Activated naive CD4-positive, alpha-beta T cell treated with anti-CD3 and anti-CD28 coated beads, Interleukin-2, amount 50 U/mL, for 16 hours (primary cell): ENCODE measurements around the gene UQCR11.

Experiments
- DNase-seq: peaks from one replicate; pipeline ENCODE4 v3.0.0-alpha.2; 2020

UQCR11 gene

DNA sequence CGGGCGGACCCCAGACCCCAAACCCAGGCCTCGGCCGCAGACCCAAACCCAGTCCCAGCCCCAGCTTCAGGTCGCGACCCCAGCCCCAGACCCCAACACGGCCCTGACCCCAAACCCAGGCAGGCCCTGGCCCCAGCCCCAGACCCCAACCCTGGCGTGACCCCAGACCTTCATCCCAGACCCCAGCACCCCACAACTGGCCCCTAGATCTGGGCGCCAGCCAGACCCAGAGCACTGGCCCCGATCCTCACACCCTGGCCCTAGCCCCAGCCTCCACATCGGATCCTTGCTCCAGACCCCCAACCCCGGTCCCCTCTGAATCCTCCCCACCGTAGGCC, 20.1 kb downstream of the UQCR11 start:
- no peak for DNase-seq

DNA sequence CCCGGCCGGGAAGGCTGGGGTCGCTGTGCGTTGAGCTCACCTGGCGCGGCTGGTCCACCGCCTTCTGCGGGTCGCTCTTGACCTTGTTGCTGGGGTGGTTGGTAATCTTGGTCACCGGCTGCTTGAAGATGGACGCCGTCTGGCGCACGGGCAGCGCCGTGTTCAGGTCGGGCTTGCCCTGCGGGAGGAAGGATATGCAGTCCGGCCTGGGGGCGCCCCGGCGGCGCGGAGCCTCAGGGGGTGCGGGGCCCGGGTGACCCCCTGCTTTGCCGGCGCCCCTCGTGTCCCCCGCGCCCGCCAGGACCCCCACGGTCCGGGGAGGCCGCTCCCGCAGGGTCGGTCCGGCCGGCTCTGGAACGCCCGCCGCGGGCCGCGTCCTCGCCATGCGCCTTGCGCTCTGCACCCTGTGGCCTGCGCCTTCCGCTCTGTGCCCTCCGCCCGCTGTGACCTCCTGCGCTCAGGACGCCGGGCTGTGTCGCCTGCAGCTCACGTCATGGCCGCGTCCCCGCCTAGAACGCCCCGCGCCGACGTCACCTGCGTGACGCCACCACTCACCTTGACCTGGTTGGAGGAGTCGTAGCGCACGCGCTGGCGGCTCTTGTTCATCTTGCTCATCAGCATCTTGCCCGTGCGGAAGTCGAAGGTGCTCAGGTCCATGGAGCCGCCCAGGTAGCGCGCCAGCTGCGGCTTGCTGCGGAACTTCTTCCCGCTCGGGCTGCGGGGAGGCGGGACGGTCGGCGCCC, 20.6 kb downstream of the UQCR11 start:
- DNase-seq, result no peak

DNA sequence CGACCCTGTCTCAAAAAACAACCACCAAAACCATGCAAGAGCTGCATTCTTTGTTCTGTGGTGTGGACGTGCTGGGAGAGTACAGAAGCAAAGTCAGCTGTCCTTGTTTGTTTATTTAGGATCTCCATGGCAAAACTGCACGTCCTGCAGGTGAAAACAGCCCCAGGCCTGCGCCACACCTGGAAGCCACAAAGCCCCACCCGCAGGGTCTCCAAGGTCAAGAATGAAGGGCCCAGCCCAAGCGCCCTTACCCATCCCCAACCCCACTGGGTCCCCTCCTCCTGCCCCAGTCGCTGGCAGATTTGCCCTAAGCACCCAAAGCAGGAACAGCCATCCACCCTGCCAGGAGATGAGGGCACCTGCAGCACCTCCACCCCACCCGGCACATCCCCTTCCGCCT, 23.1 kb downstream of the UQCR11 start:
- DNase-seq, result no peak

DNA sequence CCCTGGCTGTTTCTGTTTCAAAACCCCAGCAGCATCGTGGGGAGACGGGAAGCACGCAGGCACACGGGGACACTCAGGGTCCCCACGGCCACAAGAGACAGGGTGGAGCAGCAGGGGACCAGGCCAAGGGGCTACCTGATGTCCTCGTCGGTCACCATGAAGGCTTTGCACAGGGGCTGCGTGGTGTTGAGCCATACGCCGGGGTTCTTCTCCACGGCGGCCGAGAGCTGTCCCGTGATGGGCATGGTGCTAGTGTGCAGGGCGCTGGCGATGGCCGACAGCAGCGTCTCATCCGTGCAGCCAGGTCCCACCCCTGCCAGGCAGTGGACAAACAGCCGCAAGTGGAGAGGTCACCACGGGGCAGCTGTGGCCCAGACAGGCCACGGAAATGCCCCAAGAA, 24.3 kb downstream of the UQCR11 start:
- no peak for DNase-seq

DNA sequence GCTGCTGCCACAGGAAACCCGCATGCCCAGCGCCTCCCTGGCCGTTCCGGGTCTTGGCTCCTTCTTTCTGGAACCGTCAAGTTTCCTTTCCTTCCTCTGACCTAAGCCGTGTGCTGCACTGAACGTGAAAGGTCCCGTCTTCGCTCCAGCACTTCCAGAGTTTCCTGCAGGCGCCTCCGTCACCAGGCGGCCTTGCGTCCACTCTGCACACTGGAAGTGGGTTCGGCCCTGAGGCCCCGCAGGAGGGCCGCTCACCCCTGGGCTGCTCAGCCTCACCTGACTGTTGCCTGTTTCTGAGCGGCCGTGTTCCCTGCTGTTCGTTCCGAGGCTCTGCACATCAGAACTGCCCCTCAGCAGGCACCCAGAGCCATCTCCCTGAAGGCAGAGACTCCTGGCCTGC, 24.9 kb downstream of the UQCR11 start:
- DNase-seq, result no peak

DNA sequence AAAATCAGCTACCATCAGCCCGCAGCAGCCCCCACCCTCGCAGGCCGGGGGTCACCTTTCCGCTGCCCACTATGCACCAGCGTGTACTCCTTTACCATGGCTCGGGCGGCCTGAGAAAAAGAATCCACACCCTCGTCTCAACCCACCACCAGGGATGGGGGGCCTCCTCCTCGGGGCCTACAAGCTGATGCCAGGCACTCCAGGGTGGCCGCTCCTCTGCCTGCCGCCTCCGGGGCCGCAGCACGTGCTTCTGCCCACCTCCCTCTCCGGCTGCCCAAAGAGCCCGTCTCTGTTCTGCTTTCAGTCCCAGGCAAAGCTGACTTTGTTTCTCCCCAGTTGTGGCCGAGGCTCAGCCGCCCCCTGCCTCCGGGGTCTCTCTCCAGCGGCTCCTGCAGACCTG, 26.0 kb downstream of the UQCR11 start:
- DNase-seq, result no peak

DNA sequence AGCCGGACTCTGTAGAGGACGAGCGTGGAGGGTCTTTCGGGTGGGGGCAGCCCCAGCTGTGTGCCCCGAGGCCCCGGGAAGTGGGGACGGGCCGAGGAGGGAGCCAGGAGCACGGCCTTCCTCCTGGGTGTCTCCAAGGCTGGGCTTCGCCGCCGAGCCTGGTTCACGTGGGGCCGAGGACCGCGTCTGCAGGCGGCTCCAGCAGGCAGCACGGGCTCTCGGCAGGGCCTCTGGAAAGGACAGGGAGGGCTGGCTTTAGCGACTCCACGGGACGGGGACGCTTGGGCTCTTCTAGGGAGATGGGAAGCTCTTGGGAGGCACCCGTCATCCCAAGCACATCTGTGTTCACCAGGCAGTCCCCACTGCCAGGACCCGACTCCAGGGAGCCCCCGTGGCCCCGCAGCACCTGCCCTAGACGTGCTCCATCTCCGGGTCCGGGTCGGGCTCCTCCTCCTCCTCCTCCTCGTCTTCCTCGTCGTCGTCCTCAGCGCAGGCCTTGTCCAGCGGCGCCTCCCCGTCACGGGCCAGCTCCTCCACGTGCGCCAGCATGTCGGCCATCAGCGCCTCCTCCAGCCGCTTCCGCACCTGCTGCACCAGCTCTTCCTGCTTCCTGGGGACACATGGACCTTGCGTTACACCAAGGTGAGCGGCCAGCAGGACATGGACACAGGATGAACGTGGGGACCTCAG, 27.2 kb downstream of the UQCR11 start:
- no peak for DNase-seq

DNA sequence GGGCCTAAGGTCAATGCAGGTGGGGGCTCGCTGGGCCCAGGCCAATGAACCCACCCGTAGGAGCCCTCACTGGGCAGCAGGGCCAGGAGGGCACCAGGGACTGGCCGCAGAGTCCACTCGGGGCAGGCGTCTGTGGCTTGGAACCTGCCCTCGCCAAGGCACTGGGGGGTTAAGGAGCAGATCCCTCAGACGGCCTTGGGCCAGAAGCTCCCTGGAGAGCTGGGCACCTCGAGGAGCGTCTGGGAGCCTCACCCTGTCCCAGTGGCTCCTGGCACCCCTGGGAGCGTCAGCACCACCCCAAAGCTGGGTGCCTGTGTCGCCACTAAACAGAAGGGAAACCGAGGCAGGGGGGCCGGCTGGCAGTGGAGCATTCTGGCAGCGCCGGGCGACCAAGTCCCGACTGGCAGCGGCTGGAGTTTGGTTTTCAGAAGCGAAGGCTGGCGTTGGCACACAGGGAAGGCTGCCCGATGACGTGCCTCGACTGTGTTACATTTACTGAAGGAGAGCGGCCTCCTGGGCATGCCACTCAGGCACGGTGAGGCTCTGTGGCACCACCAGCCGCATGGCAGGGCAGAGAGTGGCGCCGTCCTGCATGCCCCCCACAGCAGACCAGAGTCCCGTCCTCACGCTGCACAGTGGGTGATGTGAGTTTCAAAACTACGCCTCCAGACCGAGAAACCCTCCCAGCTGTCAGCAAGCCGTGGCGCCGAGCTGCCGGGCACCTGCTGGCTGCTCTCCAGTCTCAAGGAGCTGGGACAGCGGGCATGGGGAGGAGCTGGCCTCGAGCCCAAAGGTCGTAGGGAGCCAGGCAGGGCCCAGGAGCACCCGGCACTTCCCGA, 28.0 kb downstream of the UQCR11 start:
- DNase-seq, result no peak

DNA sequence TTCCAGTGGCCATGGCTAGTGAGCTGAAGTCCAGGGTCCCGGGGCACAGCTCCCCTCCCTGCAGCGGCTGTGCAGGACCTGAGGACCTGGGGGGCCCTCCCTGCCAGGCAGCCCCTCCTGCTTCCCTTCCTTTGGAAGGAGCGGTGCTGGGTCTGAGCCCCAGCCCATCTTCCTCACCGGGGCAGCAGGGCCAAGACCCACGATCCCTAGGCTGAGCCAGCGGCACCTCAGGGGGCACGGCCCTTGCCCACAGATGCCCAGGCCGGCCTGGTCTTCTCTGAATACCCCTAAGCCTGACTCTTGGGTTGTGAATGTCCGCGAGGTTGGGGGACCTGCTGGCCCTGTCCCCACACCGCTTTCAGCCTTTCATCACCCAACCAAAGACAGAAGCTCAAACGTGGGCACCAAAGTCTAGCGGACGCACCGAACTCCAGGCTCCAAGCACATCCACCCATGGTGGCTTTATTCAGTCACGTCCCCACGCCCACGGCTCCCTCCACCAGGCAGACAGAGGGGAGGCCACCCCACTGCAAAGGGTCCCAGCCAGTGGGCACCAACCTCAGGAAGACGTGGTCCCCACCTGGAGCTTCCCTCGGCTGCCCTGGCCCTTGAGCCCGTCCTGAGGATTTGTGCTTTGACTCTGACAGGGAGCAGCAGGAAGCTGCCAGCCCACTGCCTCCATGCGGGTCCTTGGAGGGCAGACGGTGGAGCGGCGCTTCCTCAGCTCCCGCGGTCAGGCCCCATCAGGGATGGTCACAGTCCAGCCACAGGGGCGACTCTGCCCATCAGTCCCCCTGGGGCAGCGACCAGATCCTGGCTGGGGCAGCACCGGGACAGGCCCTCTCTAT, 28.8 kb downstream of the UQCR11 start:
- DNase-seq, result no peak

DNA sequence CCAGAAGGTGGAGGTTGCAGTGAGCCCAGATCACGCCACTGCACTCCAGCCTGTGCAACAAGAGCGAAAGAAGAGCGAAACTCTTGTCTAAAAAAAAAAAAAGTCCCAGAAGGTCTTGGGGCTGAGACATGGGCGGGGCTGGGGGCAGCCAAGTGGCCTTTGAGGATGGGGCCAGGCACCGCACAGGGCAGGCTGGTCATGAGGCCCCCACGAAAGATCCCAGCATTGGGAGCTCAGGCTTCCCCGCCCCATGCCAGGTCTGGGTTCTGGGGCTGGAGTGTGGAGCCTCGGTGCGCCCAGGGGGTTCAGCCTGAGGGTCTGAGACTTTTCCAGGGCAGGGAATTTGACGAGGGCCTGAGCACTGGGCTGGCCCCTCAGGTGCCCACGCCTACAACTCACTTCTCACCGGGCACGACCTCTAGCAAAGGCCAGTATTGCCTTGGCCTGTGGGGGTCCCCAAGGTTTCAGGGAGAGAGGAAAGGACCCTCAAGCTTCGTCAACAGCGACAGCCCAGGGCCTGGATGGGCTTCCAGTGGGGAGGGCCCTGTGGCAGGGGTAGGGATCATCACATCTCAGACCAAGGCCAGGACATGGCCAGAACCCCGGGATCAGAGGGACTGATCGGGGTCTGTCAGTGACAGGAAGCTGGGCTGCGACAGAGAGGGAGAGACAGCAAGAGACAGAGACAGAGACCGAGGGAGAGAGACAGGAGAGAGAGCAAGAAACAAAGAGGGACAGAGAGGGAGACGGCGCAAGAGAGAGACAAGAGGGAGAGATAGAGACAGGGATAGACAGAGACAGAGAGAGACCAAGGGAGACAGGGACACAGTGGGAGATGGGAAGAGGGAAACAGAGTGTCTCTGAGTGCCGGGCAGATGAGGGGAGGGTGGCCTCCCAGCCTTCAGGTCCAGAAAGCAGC, 29.7 kb downstream of the UQCR11 start:
- DNase-seq, result no peak

DNA sequence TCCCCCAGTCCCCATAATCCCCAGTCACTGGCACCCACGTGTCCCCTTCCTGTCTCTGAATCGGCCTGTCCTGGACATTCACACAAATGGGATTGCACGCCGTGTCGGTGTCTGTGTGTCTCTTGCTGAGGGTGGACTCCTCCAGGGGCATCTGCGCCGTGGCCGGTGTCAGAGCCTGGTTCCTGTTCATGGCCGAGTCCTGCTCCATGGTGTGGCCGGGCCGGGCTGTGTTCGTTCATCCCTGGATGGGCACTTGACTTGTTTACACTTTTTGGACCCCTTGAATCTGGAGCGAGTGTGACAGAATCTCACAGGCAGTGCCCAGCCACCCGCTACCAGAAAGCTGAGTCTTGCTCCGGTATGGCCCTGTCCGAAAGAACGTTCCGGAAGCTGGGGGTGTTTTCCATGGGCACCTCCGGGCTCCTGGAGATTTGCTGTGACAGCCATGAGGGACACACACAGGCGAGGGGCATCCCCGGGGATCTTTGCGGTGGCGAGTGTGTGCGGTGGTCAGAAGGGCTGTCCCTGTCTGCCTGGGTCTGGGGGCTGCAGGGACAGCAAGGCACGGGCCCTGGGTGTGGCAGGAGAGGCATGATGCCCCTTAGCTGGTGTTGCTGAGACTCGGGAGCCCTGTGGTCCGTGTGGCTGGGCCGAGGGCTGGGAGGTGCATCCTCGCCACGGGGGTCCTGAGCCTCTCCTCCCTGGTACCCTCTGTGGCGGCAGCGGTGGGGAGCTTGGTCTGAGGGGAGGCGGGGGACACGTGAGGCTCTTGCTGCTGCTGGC, 30.7 kb downstream of the UQCR11 start:
- no peak for DNase-seq

DNA sequence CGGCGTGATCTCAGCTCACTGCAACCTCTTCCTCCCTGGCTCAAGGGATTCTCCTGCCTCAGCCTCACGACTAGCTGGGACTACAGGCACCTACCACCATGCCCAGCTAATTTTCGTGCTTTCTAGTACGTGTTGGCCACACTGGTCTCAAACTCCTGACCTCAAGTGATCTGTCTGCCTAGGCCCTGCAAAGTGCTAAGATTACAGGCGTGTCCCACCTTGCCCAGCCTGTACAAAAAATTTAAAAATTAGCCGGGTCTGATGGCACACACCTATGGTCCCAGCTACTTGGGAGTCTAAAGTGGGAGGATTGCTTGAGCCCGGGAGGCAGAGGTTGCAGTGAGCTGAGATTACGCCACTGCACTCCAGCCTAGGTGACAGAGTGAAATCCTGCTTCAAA, 32.5 kb downstream of the UQCR11 start:
- DNase-seq, result no peak

DNA sequence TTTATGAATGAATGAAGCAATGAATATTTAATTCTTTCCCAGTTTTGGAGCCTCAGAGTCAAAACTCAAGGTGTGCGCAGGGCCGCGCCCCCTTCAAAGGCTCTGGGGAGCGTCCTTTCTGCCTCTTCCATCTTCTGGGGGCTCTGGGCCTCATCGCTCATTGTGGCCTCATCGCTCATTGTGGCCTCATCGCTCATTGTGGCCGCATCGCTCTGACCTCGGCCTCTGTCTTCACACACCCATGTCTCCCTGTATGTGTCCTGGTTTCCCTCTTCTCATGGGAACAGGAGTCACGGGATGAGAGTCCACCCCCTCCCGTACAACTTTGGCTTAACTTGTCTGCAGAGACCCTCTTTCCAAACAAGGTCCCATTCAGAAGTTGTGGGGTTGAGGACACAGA, 33.9 kb downstream of the UQCR11 start:
- no peak for DNase-seq

DNA sequence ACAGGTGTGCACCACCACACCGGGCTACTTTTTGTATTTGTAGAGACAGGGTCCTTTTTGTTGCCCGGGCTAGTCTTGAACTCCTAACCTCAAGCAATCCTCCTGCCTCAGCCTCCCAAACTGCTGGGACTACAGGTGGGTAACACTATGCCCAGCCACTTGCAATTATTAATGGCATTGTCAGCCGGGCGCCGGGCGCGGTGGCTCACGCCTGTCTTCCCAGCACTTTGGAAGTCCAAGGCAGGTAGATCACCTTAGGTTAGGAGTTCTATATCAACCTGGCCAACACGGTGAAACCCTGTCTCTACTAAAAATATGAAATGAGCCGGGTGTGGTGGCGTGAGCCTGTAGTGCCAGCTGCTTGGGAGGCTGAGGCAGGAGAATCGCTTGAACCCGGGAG, 34.4 kb downstream of the UQCR11 start:
- no peak for DNase-seq

DNA sequence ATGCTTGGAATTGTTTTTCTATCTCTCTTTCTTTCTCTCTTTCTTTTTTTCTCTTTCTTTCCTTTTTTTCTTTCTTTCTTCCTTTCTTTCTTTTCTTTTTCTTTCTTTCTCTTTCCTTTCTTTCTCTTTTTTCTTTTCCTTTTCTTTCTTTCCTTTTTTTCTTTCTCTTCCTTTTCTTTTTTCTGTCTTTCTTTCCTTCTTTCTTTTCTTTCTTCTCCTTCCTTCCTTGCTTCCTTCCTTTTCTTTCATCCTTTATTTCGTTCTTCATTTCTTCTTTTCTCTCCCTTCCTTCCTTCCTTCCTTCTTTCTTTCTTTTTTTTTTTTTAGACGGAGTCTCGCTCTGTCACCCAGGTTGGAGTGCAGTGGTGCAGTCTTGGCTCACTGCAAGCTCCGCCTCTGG, 35.3 kb downstream of the UQCR11 start:
- no peak for DNase-seq

DNA sequence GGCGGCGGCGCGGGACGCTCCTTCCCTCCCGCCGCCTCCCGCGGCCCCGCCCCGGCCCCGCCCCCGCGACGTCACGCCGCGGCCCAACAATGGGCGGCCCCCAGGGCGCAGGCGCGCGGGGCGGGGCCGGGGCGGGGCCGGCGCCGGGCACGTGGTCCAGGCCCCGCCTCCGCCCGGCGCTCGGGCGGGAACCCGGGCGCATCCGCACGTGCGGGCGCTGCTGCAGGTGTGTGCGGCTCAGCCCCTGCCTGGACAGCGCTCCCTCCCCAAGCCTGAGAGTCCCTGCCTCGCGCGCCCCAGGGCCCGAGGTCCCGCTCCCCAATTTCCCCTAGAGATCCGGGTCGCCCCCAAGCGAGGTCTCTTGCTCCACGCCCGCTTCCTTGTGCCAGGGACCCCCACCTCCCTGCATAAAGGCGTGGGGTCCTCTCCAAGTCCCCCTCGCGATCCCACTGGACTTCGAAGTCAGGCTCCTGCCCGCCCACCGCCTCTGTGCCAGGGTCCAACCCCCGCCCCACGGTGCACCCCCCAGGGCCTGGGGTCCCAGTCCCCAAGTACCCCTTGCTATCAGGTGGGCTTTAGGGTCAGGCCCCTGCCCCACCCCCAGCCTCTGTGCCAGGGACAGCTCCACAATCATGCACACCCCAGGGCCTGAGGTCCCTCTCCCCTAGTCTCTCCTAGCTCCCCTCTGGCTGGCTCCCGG, 36.8 kb downstream of the UQCR11 start, which contains the start of gene MEX3D:
TSS of gene MEX3D (minus strand) at position 6 of the 700 bp plus-strand sequence. CDS start 267 bp downstream, outside the sequence.
- DNase-seq, result peak; percentile 85

DNA sequence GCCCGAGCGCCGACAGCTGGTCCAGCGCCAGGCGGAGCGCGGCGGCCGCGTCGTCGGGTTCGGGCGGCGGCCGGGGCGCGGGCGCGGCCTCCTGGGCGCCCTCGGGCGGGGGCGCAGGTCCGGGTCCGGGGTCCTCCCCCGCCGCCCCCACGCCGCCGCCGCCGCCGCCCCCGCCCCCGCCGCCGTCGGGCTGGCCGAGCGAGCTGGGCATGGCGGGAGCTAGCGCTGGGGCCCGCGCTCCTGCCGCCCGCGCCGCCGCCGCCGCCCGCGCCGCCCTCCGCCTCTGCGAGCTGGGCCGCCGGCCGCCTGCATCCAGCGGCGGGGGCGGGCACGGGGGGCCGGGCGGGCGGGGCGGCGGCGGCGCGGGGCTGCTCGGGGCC, 37.4 kb downstream of the UQCR11 start:
- DNase-seq, result no peak

DNA sequence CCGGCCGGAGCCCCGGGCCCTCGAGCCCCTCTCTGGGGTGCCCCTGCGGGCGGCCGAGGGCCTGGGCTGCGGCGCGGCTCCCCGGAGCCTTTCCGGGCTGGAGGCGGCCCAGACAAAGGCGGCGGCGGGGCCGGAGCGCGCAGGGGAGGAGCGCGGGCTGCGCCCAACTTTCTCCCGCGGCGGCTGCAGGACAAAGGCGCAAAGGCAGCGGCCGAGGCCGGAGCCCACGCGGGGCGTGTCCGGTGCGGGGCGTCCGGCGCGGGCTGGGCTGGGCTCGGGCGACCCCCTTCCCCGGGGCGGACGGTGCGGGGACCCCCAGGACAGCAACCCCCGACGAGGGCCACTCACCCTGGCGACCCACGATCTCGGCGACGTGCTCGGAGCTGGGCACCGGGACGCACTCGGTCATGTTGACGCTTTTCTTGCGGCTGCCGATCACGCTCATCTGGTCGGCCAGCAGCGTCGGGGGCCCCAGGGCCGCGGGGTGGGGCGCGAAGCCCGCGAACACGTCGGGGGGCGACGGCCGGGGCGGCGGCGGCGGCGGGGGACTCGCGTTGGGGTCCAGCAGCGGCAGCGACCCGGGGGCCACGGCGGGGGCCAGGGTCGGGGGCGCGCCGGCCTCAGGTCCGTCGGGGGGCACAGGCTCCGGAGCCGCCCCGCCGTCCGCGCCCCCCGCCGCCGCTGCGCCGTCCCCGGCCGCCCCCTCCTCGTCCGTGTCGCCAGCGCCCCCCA, 38.0 kb downstream of the UQCR11 start:
- no peak for DNase-seq

DNA sequence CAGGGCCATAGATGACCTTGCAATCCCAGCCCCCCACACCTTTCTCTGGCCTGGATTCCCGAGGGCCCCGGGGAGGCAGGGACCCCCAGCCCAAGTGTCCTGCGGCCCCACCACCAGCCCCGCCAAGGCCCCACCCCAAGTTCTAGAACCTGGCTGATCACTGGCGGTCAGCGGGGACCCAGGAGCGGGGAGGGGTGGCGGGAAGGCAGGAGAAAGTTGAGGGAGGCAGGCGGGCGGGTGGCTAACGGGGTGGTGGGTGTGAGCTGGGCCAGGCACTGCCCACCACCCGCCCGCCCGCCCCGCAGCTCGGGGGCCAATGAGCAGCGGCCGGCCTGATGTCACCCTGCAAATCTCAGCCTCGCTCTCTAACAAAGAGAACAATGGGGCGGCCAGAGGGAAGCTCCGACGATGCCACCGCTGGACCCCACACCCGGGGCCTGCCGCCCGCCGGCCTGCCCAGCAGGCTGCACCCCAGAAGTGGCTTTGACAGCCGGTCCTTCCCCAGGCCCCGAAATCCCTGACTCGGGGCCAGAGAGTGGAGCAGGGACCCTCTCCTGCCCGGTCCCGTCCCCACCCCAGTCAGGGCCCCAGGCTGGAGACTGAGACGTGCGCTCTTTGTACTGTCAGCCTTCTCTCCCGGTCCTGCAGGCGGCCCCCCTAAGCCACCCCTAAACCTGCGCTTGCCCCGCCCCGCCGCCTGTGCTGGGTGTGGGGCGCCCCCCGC, 38.7 kb downstream of the UQCR11 start:
- DNase-seq, result no peak
